HL-60/S4 treated with phorbol 12-myristate 13-acetate at 8.2 ng/mL for 4 days and 3 days (cell line): Measurements from ENCODE around the gene DLGAP4.
"Not testable (repeated sequence)": the region's sequence is repeated elsewhere in the genome, so short reads cannot be mapped to it uniquely, and the experiment has no call there.

Experiments used
- in situ Hi-C: fragments of 300-500 bp; cut with MboI; formaldehyde crosslinking; loops from 2 replicates; pipeline ENCODE4 v1.15.0; 2022; ENCODE audit warnings: low sequenced_read_pairs

The DLGAP4 gene

DNA sequence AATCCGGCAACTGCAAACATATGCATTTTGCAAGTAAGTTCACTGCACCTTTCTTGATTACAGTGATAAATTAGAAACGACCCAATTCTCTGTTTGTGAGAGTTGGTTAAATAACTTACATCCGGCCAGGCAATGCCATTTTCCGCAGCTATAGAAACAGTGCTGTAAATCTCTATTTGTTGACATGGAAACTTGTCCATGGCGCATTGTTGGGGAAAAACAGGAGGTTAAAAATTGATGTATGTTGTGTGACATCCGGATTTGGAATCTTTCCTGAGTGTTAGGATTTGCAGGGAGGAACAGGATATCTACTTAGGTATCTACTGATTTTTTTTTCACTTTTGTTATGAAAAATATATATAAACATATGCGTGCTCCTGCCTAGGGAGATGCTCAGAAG, 66.5 kb downstream of the DLGAP4 start:
- in situ Hi-C loops, result no loop called here

DNA sequence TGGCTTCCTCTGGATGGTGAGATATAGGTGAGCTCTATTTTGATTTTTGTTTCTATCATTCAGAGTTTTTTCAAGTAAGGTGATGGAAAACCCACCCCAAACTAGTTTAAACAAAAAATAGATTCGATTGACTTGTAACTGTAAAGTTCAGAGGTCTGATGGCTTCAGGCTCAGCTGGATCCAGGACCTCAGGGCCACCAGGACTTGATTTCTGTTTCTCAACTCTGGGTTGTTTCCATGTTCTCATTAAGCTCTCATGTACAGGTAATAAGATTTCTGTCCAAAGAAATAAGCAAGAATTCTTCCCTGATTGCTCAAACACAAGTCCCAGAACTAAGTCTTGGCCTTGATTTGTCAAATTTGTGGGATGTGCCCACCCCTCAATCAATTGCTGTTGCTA, 67.0 kb downstream of the DLGAP4 start:
- in situ Hi-C loops, result no loop called here

DNA sequence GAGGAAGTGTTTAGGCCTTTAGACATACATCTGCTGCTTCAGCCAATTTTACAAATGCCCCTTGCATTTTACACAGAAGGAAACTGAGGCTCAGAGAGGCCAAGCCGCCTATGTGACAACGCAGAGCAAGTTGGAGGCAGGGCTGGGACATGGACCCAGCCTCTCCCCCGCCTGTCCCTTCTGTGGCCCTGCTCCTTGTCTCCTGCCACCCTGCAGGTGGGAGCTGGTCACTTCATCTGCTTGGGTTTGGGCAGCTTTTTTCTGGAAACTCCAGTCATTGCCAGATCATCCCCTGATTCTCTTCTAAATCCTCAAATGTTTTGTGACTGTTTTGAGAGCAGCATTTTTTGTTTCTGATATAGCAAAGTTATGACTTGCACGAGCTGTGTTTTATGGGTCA, 68.9 kb downstream of the DLGAP4 start:
- in situ Hi-C loops, result no loop called here

DNA sequence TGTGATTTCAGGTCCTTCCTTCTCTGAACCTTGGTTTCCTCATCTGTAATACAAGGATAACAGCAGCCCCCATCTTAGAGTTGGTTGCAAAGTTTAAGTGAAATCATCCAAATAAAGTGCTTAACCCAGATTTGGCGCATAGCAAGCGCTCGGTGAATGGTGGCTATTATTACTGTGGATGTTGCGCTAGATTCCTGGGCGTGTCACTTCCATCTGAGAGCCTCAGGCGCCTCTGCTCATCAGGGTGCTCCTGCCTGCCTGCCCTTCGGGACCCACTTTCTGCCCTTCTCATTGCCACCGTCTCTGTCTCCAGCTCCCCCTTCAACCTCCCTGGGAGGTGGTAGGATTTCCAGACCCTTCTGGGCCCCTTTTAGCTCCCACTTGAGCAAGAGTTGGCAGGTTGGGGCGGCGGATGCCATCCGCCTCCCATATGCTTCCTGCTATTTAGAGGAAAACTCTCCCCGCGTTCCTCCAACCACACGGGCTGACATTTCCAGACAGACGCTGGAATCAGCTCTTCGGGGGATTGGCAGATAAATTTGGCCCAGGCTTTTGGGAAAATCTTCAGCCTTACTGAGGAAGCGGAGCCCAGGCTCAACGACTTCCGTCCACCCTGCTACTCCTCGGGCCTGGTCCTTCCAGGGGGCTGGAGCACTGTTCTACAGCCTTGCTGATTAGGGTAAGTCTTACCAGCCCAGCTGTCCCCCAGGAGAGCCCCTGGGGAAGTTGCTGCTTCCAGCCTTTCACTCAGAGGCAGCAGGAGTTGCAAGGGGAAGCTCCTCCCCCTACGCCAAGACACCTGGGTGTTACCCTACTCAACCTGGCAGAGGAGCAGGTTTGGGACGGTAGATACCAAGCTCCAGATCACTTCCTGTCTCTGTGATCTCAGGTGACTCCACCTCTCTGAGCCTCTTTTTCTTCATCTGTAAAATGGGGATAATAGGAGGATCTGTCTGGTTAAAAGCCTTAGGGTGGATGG, 71.5 kb downstream of the DLGAP4 start:
- in situ Hi-C loops, result no loop called here

DNA sequence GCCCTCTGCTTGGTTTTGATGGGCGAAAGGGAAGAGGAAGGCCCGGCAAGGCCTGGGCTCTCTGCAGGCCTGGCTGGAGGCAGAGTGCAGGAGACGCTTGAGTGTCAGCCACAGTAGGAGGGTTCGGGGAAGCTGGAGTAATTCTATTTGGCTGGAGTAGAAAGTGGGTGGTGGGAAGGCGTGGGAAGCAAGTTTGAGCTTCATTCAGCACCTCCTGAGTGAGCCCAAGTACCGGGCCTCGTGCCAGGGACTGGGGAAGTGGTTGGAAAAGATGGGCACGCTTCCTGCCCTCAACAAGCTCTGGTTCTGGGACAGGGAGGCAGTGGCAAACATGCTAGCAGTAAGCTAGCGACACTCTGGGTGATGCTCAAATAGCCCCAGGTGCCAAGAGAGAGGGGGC, 72.5 kb downstream of the DLGAP4 start:
- in situ Hi-C loops, result no loop called here

DNA sequence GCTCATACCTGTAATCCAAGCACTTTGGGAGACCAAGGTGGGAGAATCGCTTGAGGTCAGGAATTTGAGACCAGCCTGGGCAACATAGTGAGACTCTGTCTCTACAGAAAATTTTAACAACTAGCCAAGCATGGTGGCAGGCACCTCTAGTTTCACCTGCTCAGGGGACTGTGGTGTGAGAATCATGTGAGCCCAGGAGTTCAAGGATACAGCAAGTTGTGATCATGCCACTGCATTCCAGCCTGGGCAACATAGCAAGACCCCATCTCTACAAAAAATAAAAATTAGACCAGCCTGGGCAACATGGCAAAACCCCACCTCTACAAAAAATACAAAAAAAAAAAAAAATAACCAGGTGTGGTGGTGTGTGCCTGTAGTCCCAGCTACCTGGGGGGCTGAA, 73.8 kb downstream of the DLGAP4 start:
- in situ Hi-C loops, result not testable (repeated sequence)

DNA sequence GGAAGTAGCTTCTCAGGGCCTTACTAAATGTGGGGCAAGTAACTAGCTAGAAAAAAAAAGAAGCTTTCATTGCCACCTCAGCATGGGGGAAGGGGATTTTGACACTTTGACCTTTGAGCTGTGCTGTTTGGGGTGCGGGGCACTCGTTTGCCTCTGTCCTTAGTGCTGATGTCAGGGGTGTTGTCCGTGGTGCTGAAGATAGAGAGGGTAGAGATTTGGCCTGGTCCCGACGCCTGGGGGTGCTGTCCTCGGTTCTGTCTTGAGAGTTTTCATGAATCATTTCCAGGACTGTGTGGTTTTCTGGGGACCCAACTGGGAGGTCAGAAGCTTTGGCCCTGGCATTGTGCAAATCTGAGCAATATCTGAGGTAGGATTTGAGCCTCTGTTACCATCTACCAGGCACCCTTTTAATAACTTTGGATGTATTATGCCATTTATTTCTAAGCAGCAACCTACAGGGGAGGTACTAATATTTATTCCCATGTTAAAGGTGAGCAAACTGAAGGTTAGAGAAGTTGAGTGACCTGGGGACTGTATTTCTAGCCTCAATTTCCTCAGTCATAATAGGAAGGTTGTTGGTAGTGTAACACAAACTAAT, 78.0 kb downstream of the DLGAP4 start:
- in situ Hi-C loops, result no loop called here

DNA sequence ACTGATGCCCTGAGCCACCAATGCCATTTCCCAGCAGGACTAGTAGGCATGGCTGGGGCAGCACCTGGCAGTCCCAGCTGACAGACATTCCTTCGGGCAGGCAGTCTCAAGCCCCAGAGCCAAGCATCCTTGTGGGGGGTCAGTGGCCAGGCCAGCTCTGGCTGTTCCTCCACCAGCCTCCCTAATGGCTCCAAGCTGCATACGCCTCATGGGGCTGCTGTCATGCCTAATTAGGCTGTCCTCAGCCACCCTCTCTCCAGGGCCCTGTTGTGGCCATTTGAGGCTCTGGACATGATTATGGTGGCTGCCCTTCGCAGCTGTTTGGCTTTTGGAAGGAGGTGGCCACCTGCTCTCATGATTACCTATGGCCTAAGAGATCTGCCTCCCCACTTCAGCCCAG, 79.4 kb downstream of the DLGAP4 start:
- in situ Hi-C loops, result no loop called here

DNA sequence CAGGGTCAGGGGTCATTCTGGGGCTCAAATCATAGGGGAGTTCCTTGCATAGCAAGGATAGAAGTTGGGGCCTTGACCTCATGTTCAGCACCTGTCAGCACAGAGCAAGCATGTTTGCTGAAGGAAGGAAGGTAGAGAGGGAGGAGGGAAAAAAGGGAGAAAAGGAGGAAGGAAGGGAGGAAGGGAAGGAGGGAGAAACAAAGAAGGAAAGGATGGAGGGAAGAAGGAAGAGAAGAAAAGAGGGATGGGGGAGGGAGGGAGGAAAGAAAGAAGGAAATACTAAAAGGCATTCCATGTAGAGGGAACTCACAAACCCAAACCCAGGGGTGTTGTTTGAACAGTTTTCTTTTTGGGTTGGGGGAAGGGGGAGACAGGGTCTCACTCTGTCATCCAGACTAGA, 80.1 kb downstream of the DLGAP4 start:
- in situ Hi-C loops, result no loop called here

DNA sequence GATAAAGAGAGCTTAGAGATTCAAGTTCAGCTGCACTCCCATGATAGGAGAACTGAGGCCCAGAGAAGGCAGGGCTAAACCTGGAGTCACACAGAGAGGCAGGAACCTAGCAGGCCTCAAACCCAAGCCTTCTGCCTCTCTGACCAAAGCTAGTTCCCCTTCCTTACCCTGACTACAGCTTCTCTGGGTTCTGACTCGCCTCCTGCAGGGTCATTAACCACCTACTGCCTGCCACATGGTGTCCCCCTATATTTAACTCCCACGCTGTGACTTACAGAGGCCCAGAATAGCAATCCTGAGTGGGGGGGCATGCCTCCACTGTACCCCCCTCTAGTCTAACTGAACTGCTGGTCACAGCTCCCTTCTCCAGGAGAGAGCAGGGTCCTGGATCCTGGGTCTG, 84.1 kb downstream of the DLGAP4 start:
- in situ Hi-C loops, result no loop called here

DNA sequence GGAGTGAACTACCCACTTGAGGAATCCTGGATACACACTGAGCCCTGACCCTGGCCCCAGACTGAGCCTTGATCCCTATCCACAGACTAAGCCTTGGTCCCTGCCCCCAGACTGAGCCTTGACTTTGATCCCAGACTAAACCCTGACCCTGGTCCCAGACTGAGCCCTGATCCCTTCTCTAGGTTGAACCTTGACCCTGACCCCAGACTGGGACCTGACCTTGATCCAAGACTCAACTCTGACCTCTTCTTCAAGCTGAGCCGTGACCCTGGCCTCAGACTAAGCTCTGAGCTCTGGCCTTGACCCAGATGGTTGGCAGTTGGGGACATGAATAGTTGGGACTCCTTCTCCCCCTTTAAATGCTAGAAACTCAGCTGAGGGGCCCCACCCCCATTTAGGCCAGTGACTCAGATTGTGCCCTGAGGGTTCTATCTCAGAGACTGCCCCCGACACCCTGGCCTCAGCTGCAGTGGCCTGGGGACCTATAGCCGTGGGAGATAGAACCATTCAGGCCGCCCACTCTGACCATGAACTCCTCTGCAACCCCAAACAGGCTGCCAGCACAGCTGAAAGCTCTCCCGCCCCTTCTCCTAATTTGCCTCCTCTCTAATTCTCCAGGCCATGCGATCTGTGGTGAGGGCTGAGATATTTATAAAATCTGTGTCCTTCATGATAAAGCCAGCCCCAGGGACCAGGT, 84.7 kb downstream of the DLGAP4 start:
- in situ Hi-C loops, result no loop called here

DNA sequence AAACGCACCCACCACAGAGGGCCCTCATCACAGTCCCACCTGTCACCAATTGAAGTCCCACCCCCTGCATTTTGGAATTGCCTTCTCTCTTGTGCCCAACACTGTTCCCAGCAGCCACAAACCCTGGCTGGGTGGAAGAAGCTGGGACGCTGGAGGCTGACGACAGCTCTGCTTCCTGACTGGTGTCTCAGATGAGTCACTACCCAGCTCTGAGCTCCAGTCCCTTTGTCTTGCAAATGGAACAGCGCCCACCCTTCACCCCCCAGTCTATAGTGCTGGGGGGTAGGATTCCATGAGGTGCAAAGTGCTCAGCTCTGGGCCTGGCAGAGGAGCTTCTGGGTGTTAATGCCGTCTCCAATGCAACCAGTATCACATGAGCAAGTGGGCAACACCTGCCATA, 85.3 kb downstream of the DLGAP4 start:
- in situ Hi-C loops, result no loop called here

DNA sequence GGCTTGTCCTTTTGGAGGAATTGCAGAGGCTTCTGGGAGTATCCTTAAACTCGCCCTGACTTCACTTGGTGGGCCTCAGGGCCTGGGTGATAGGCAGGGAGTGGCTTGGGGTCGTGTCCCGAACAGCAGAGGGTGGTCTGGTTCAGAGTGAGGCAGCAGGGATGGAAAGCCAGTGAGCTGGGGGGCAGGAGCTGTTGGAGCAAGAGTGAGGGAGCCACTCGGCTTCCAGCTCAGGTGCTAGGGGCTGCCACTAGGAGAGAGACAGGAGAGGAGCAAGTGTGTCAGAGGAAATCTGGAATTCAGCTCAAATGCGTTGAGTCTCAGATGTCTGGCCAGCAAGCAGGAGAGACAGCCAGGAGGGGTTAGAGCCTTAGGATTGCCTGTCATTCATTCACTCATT, 85.8 kb downstream of the DLGAP4 start:
- in situ Hi-C loops, result no loop called here

DNA sequence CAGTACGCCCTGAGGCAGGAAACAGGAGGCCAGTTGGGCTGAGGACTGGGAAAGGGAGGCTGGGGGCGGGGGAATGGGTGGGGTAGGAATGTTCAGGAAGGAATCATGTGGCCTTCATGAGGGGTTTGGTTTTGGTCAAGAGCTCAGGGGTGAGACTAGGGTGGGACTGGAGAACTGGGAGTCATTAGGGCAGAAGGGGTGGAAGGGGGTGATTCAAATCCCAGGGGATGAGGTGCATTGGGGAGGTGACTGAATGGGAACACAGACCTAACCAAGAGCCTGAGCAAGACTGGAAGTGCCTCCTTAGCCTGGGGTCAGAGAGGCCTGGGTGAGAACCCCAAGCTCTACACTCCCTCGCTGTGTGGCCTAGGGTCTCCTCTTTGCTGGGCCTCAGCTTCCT, 86.8 kb downstream of the DLGAP4 start:
- in situ Hi-C loops, result no loop called here

DNA sequence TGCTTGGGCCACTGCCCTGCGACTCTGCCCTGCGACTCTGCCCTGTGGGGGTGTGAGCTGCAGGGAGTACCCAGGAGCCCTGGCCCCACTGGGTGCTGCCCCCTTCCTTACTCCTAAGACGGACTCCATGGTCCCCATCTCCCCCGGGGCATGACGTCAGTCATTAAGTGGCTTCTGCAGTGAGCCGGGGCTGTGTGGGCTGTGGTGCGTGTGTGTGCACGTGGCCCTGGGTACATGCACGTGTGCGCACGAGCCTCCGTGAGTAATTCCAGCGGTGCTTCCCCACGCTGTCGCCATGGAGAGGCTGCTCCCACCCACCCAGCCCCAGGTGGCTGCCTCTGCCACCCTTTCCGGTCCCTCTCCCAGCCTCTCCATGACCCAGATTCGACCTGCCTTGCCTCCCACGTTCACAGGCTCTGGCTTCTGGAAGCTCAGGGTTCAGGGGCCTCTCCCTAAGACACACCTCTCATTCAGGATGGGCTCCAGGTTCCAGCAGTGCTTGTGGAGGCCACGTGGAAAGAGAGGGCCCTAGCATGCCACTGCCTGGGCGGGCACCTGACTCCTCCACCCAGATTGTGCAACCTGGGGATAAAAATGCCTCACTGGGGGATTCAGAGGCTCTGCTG, 88.3 kb downstream of the DLGAP4 start:
- in situ Hi-C loops, result no loop called here

DNA sequence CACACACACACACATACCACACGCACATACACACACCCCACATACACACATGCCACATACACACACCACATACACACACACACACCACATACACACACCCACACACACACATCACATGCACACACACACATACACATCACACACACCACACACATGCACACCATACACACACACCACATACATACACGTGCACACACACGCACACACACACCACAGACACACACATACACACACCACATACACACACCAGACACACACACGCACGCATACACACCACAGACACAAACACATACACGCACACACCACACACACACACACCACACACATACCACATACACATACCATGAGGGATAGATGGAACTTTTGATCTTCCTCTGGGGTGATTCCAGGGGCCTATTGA, 90.2 kb downstream of the DLGAP4 start:
- in situ Hi-C loops, result no loop called here

DNA sequence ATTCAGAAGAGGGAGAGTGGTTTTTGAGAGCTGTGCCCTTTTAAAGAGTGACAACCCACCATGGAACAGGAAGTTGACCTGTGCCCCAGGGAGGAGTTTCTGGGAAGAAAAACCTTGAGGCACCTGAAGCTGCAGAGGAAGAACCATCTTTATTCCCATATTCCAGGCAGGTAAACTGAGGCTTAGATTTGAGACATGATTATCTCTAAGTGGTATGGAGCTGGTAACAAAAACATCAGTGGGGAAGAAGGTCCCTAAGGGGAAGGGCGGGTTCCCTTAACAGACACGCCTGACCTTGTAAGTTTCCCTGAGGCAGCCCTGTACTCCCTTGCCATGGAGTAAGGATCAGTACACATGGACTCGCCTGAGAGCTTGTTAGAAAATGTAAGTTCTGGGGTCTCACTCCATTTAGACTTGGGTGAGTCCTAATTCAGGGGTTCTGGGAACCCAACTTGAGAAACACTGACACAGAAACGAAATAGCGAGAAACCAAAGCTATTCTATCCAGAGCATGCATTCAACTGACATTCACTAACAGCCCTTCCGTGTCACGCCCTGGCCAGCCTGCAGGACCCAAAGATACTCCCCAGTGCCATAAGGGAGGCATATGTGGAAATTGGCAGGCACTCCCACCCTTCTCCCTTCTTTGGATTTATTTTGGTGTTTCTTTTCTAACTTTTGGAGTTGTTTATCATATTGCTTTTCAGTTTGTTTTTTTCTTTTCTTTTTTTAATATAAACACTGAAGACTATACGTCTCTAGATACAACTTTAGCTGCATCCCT, 90.9 kb downstream of the DLGAP4 start:
- in situ Hi-C loops, result no loop called here

DNA sequence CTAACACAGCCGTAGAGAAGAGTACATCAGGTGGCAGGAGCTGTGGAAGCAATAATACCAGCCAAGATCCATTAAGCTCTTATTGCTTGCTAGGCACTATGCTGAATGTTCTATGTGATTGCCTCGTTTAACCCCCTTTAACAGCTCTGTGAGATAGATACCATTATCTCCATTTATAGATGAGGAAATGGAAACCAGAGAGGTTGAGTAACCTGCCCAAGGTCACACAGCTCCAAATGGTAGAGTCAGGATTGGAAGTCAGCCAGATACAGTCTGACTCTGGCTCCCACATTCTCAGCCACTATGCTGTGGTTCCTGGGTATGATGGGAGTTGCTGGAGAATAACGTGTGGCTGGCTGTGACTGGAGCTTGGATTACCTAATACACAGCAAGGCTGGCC, 92.4 kb downstream of the DLGAP4 start:
- in situ Hi-C loops, result no loop called here

DNA sequence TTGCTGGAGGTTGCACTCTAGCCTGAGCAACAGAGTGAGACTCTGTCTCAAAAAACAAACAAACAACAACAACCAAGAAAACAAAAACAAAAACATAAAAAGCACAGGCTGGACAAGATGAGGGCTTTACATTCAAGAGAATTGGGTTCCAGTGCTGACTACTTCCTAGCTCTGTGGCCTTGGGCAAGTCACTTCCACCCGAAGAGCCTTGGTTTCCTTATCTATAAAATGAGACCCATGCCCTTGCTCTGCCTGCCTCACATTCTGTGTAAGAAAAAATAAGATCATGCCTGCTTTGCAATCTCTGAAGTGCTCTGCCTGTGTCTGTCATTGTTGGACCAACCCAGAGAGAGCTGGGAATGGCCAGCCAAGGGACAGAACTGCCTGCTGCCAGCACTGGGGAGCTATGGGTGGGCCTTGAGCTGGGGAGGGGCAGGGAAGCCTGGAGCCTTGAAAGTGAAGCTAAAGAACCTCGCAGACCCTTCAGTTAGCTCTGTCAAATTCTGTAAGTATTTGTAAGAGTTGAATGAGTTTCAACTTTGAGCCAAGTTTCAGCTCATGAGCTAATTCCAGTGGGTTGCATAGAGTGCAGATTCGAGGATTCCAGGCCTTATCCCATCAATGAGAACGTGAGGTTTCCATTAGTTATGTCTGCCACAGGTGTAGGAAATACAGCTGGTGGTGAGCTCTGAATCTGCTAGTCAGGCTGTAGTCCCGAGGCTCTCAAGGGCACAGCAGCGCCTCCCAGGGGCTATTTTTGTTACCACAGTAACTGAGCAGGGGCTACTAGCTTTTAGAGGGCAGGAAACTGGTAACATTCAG, 93.2 kb downstream of the DLGAP4 start:
- in situ Hi-C loops, result no loop called here
